K562 (cell line): Measurements from ENCODE around the gene C16orf78. TPM values are rescaled to one million over a fixed set of nuclear protein-coding genes. Genes with fewer than 3 reads are reported as not detected.

ENCODE experiments used
- CCNT2 ChIP-seq: IDR thresholded peaks from 2 replicates; pipeline ENCODE4 v1.6.1; 2011; ENCODE audit warnings: borderline replicate concordance, low read depth, mild to moderate bottlenecking, moderate library complexity, mixed read lengths, low read length; ENCODE audit not compliant: insufficient read length; ENCODE audit errors: extremely low read depth
- HMGN3 ChIP-seq: IDR thresholded peaks from 2 replicates; pipeline ENCODE4 v1.6.1; 2011; ENCODE audit warnings: borderline replicate concordance, low read depth, mild to moderate bottlenecking, mixed read lengths, low read length; ENCODE audit not compliant: insufficient read length; ENCODE audit errors: extremely low read depth
- HNRNPLL ChIP-seq: fragments of 200-400 bp; formaldehyde crosslinking; IDR thresholded peaks from 2 replicates; pipeline ENCODE4 v1.6.1; 2017; ENCODE audit warnings: low read length, low read depth, mild to moderate bottlenecking; ENCODE audit not compliant: poor library complexity, severe bottlenecking
- IRF9 ChIP-seq: fragments of 450-650 bp; IDR thresholded peaks from 2 replicates; pipeline ENCODE4 v1.6.1; 2016; ENCODE audit warnings: missing biosample characterization, missing genetic modification characterization
- MYBL2 ChIP-seq, 2 experiments: fragments of 450-650 bp in 1 of 2; sonication (generic) in 1 of 2; formaldehyde crosslinking in 1 of 2; IDR thresholded peaks; 2 replicates each; pipeline versions ENCODE4 v1.6.1 to v1.8.1; 2017 to 2022; ENCODE audit warnings: borderline replicate concordance in 1 of 2, inconsistent platforms in 1 of 2, low read depth in 1 of 2, mild to moderate bottlenecking in 1 of 2, missing genetic modification reagents in 1 of 2, moderate library complexity in 1 of 2
- POLR3G ChIP-seq: IDR thresholded peaks from 2 replicates; pipeline ENCODE4 v1.6.1; 2011; ENCODE audit not compliant: insufficient read length, insufficient replicate concordance; ENCODE audit errors: extremely low read depth
- SETDB1 ChIP-seq: IDR thresholded peaks from one replicate; pipeline ENCODE4 v1.6.1; 2012; ENCODE audit warnings: low read length, control low read depth, inconsistent platforms
- polyA plus RNA-seq, 8 experiments: library from polyadenylated mRNA; depleted of rRNA in 4 of 8; stranded (reverse) in 5 of 8; unstranded in 3 of 8; fragments of >200 nt; fragmentation: Nextera tagmentation in 2 of 8; fragmentation: Illumina TruSeq in 1 of 8; extraction: Ambion mirVana in 2 of 8; extraction: Trizol in 1 of 8; gene quantifications; 2 replicates each; pipeline versions ENCODE4 v1.2.1 to v1.2.3, GENCODE V29; 2011 to 2014; ENCODE audit warnings: inconsistent platforms in 1 of 8, missing spikeins in 1 of 8
- total RNA-seq, 7 experiments: library from RNA; depleted of rRNA in 6 of 7; stranded (reverse); fragments of >200 nt in 6 of 7; fragmentation: Illumina TruSeq in 2 of 7; extraction: Trizol in 2 of 7; gene quantifications; 2 replicates each; pipeline versions ENCODE4 v1.2.1 to v1.2.3, GENCODE V29; 2011 to 2021; ENCODE audit warnings: low replicate concordance in 1 of 7
- TF ChIP-seq, protein P1 (sequence below): fragments of 450-650 bp; conservative IDR thresholded peaks from 2 replicates; pipeline ENCODE4 v1.6.1; 2016; ENCODE audit warnings: missing genetic modification characterization, low read depth, mild to moderate bottlenecking, control low read depth, missing compliant biosample characterization

C16orf78 gene
- total and polyA plus RNA-seq, 9 of the 15 experiments (the other 6 are each of a cell fraction or from before 2014, with no cell fraction given) = not detected

- no peak for TF ChIP-seq MYBL2 (IDR thresholded peaks at IDR 0.05; ENCODE audit: low read depth)
- no peak for TF ChIP-seq MYBL2 (CRISPR knock-in tag; IDR thresholded peaks at IDR 0.05; ENCODE audit: borderline replicate concordance)
- TF ChIP-seq, protein P1, sequence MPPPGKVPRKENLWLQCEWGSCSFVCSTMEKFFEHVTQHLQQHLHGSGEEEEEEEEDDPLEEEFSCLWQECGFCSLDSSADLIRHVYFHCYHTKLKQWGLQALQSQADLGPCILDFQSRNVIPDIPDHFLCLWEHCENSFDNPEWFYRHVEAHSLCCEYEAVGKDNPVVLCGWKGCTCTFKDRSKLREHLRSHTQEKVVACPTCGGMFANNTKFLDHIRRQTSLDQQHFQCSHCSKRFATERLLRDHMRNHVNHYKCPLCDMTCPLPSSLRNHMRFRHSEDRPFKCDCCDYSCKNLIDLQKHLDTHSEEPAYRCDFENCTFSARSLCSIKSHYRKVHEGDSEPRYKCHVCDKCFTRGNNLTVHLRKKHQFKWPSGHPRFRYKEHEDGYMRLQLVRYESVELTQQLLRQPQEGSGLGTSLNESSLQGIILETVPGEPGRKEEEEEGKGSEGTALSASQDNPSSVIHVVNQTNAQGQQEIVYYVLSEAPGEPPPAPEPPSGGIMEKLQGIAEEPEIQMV (tag) = no peak
- no peak for TF ChIP-seq HNRNPLL
- no peak for TF ChIP-seq SETDB1
- no peak for TF ChIP-seq POLR3G
- TF ChIP-seq IRF9 = no peak
- no peak for TF ChIP-seq HMGN3
- TF ChIP-seq CCNT2 = no peak
Measured at GRCh38 chr16:49340466-49340865, 33.1 kb upstream of the C16orf78 start (continued).
